ENCODE results near the gene MYH4. TPM values are rescaled to one million over a fixed set of nuclear protein-coding genes. Genes with fewer than 3 reads are reported as not detected.

The MYH4 gene
- total and polyA plus RNA-seq, 2 donors (not counting 3 experiments of a cell fraction or from before 2014, with no cell fraction given): not detected

- H3K79me2 ChIP-seq (ENCODE audit: control insufficient read depth, insufficient read depth, low read length): no peaks in the 10 kb centered on the region
- H3K4me3 ChIP-seq (replicated peaks in 1 of 3; ENCODE audit: insufficient read depth in 1 of 3, low read depth in 1 of 3, low read length in 3 of 3): no peak overlapping the region
- TF ChIP-seq CTCF (IDR thresholded peaks at IDR 0.05; ENCODE audit: extremely low read depth in 1 of 2, insufficient read depth in 1 of 2, low read depth in 1 of 2, low read length in 2 of 2): no peak
- no peak for TF ChIP-seq MYC (IDR thresholded peaks at IDR 0.05; ENCODE audit: low read depth, low read length)
- dilution Hi-C loops (cut with MboI; ENCODE audit: extremely low pct_ligation_motif_present, low sequenced_read_pairs): no loop called here
- no TSS peak for BruUV-seq (replicated peaks)
- peaks cover 1% of the 10 kb centered on the region for H3K9me3 ChIP-seq (replicated peaks; ENCODE audit: control insufficient read depth, insufficient read depth, low read length)
- no peak overlapping the region for H3K4me2 ChIP-seq (ENCODE audit: insufficient read depth, low read length)
- intact Hi-C loops (cut with micrococcal nuclease): no loop called here
- H2AFZ ChIP-seq (ENCODE audit: low read depth, low read length): no peak overlapping the region
- FAIRE-seq (no peak), DNase-seq (ENCODE audit: low read depth, low spot score) (no peak)
- POLR2A ChIA-PET: no interaction called here
- H3K36me3 ChIP-seq (ENCODE audit: control insufficient read depth in 2 of 2, extremely low read depth in 1 of 2, insufficient read depth in 2 of 2, low read length in 2 of 2): no peaks in the 10 kb centered on the region
- no peak overlapping the region for H3K9ac ChIP-seq (replicated peaks; ENCODE audit: extremely low read depth, insufficient read depth, low read length)
- no peak overlapping the region for H3K27ac ChIP-seq (ENCODE audit: insufficient read depth, low read depth, low read length)
- H3K9me1 ChIP-seq (replicated peaks; ENCODE audit: control insufficient read depth, extremely low read depth, insufficient read depth, low read length): no peaks in the 10 kb centered on the region
- no peaks in the 10 kb centered on the region for H3K4me1 ChIP-seq (ENCODE audit: control insufficient read depth, extremely low read depth, insufficient read depth, low read length)
- no peaks in the 10 kb centered on the region for H4K20me1 ChIP-seq (replicated peaks; ENCODE audit: control insufficient read depth, extremely low read depth, insufficient read depth, low read length)
- H3K27me3 ChIP-seq (ENCODE audit: control insufficient read depth in 2 of 2, insufficient read depth in 2 of 2, low read length in 2 of 2): no peaks in the 10 kb centered on the region
- CTCF ChIA-PET: no interaction called here
Observed at GRCh38 chr17:10398352-10398751, 71.0 kb downstream of the MYH4 start.

DNA sequence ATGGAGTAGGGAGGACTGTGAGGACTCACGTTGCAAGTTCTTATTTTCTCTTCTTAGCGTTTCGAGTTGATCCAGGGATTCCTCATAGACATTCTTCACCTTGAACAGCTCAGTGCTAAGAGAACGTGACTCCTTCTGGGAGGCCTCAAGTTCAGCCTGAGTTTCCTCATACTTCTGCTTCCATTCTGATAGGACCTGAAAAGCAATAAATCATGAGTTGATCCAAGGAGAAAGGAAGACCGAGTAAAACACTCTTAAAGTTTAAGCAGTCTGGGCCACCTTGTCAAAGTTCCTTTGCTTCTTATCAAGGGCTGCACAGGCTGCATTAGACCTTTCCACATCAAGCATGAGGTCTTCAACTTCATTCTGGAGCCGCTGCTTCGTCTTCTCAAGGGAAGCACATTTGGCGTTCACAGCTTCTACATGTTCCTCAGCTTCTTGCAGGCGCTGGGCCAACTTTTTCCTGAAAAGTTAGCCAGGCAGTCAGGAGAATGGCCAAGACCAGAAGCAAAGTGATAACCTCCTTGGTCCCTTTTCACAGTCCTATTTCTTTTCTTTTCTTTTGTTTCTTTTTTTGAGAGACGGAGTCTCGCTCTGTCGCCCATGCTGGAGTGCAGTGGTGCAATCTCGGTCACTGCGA is 72.7 kb downstream of the MYH4 start:
- FAIRE-seq (no peak), DNase-seq (ENCODE audit: low read depth, low spot score) (no peak)
- Histone ChIP-seq H3K27me3 (ENCODE audit: control insufficient read depth in 2 of 2, insufficient read depth in 2 of 2, low read length in 2 of 2) (no peaks in the 10 kb centered on the region), H3K27ac (ENCODE audit: insufficient read depth, low read depth, low read length) (no peak overlapping the region), H3K4me2 (ENCODE audit: insufficient read depth, low read length) (no peak overlapping the region), H2AFZ (ENCODE audit: low read depth, low read length) (no peak overlapping the region), H3K4me3 (replicated peaks in 1 of 3; ENCODE audit: insufficient read depth in 1 of 3, low read depth in 1 of 3, low read length in 3 of 3) (no peak overlapping the region), H3K9ac (replicated peaks; ENCODE audit: extremely low read depth, insufficient read depth, low read length) (no peak overlapping the region), H4K20me1 (replicated peaks; ENCODE audit: control insufficient read depth, extremely low read depth, insufficient read depth, low read length) (no peaks in the 10 kb centered on the region), H3K9me1 (replicated peaks; ENCODE audit: control insufficient read depth, extremely low read depth, insufficient read depth, low read length) (no peaks in the 10 kb centered on the region), H3K79me2 (ENCODE audit: control insufficient read depth, insufficient read depth, low read length) (no peaks in the 10 kb centered on the region), H3K36me3 (ENCODE audit: control insufficient read depth in 2 of 2, extremely low read depth in 1 of 2, insufficient read depth in 2 of 2, low read length in 2 of 2) (no peaks in the 10 kb centered on the region), H3K9me3 (replicated peaks; ENCODE audit: control insufficient read depth, insufficient read depth, low read length) (peaks cover 1% of the 10 kb centered on the region), H3K4me1 (ENCODE audit: control insufficient read depth, extremely low read depth, insufficient read depth, low read length) (no peaks in the 10 kb centered on the region)
- TF ChIP-seq JUN (IDR thresholded peaks at IDR 0.05; ENCODE audit: borderline replicate concordance, insufficient read depth, insufficient read length, low read depth): no peak
- no peak for TF ChIP-seq GATA2 (IDR thresholded peaks at IDR 0.05; ENCODE audit: insufficient read depth, insufficient read length, low read depth, low read length)
- TF ChIP-seq POLR2AphosphoS5 (IDR thresholded peaks at IDR 0.05; ENCODE audit: insufficient read depth, low read depth, low read length): no peak
- no peak for TF ChIP-seq CTCF (IDR thresholded peaks at IDR 0.05; ENCODE audit: extremely low read depth in 1 of 2, insufficient read depth in 1 of 2, low read depth in 1 of 2, low read length in 2 of 2)
- TF ChIP-seq MYC (IDR thresholded peaks at IDR 0.05; ENCODE audit: low read depth, low read length): no peak
- TF ChIP-seq FOS (IDR thresholded peaks at IDR 0.05; ENCODE audit: borderline replicate concordance, insufficient read depth, low read length): no peak
- no peak for TF ChIP-seq MAX (IDR thresholded peaks at IDR 0.05; ENCODE audit: insufficient read depth, insufficient read length)
- no peak for TF ChIP-seq POLR2A (IDR thresholded peaks at IDR 0.05; ENCODE audit: low read depth, low read length)
- TF ChIP-seq EZH2 (IDR thresholded peaks at IDR 0.05; ENCODE audit: borderline replicate concordance, low read depth, low read length, severe bottlenecking): no peak
- dilution Hi-C loops (cut with MboI; ENCODE audit: extremely low pct_ligation_motif_present, low sequenced_read_pairs): no loop called here
- BruUV-seq (replicated peaks): no TSS peak
- POLR2A ChIA-PET: no interaction called here
- intact Hi-C loops (cut with micrococcal nuclease): no loop called here
- CTCF ChIA-PET: no interaction called here
